Neutrophil (primary cell): ENCODE data around the gene PIK3R5.
A peak's percentile ranks its signal among the peaks of the same experiment; 100 is the strongest.

ENCODE experiments used
- H3K27ac ChIP-seq: fragments of 200-600 bp; sonication (generic); 2 replicates; pipeline ENCODE4 v1.5.1; 2016; ENCODE audit warnings: mild to moderate bottlenecking, moderate library complexity
- H3K27me3 ChIP-seq: fragments of 200-600 bp; sonication (generic); 2 replicates; pipeline ENCODE4 v1.6.0; 2016; ENCODE audit warnings: mild to moderate bottlenecking
- H3K36me3 ChIP-seq: fragments of 200-600 bp; sonication (generic); 2 replicates; pipeline ENCODE4 v1.5.1; 2017
- H3K4me1 ChIP-seq, 2 experiments: fragments of 200-600 bp in 1 of 2; sonication (generic) in 1 of 2; 1 replicate in 1 of 2; 2 replicates in 1 of 2; pipeline versions ENCODE4 v1.5.1 to v1.6.1; 2013 to 2016; ENCODE audit warnings: low read depth in 1 of 2, low read length in 1 of 2, mild to moderate bottlenecking in 1 of 2, moderate library complexity in 1 of 2; ENCODE audit not compliant: control insufficient read depth in 1 of 2, insufficient read depth in 1 of 2
- H3K4me3 ChIP-seq, 2 experiments: fragments of 200-600 bp in 1 of 2; sonication (generic) in 1 of 2; 1 replicate in 1 of 2; 2 replicates in 1 of 2; pipeline ENCODE4 v1.5.1; 2013 to 2016; ENCODE audit warnings: low read depth in 1 of 2, low read length in 1 of 2, mild to moderate bottlenecking in 1 of 2, moderate library complexity in 1 of 2
- H3K9me3 ChIP-seq: fragments of 200-600 bp; sonication (generic); 2 replicates; pipeline ENCODE4 v1.5.1; 2016
- CTCF ChIP-seq: fragments of 200-600 bp; sonication (generic); IDR thresholded peaks from 2 replicates; pipeline ENCODE4 v1.5.1; 2016; ENCODE audit warnings: antibody characterized with exemption

The PIK3R5 gene

GRCh38 chr17:8862213-8863056 is 103.1 kb downstream of the PIK3R5 start:
- H3K27me3 ChIP-seq = no peaks in the 10 kb centered on the region
- H3K9me3 ChIP-seq = no peaks in the 10 kb centered on the region
- peaks cover 15% of the 10 kb centered on the region for H3K36me3 ChIP-seq
- peaks cover 80 to 88% of the 10 kb centered on the region in 2 experiments for H3K4me1 ChIP-seq
- peak overlapping the region; percentile 79 for H3K27ac ChIP-seq
- no peak for TF ChIP-seq CTCF
- H3K4me3 ChIP-seq = no peak overlapping the region

DNA sequence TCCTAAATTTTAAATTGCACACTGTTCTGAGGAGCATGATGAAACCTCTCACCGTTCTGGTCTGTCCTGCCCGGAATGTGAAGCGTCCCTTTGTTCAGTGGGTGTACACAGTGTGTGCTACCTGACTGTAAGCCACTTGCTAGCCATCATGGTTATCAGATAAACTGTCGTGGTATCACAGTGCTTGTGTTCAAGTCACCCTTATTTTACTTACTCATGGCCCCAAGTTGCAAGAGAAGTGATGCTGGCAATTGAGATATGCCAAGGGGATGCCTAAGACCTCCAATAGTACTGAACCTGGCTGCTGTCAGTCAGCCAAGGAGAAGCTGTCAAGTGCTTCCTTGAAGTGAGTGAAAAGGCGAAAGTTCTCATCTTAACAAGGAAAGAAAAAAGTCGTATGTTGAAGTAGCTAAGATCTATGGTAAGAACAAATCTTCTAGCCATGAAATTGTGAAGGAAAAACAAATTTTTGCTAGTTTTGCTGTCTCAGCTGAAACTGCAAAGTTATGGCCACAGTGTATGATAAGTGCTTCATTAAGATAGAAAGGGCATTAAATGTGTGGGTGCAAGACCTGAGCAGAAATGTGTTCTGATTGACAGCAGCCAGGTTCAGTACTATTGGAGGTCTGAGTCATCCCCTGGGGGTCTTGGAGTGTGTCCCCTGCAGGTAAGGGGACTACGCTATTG is 103.9 kb downstream of the PIK3R5 start:
- Histone ChIP-seq H3K27me3 (no peaks in the 10 kb centered on the region), H3K27ac (peak overlapping the region; percentile 79), H3K4me1 (peaks cover 78 to 88% of the 10 kb centered on the region in 2 experiments), H3K4me3 (peak overlapping the region; percentile 10 to 22), H3K36me3 (peaks cover 13% of the 10 kb centered on the region), H3K9me3 (no peaks in the 10 kb centered on the region)
- no peak for TF ChIP-seq CTCF

GRCh38 chr17:8859804-8860430 is 105.6 kb downstream of the PIK3R5 start:
- Histone ChIP-seq H3K4me1 (peaks cover 66 to 71% of the 10 kb centered on the region in 2 experiments), H3K36me3 (peaks cover 10% of the 10 kb centered on the region), H3K4me3 (no peak overlapping the region), H3K9me3 (no peaks in the 10 kb centered on the region), H3K27me3 (no peaks in the 10 kb centered on the region), H3K27ac (peak overlapping the region; percentile 79)
- no peak for TF ChIP-seq CTCF

GRCh38 chr17:8859027-8859803 is 106.3 kb downstream of the PIK3R5 start:
- H3K27ac ChIP-seq = peak overlapping the region; percentile 79
- H3K27me3 ChIP-seq = no peaks in the 10 kb centered on the region
- no peak overlapping the region for H3K4me3 ChIP-seq
- H3K36me3 ChIP-seq = peaks cover 10% of the 10 kb centered on the region
- H3K9me3 ChIP-seq = no peaks in the 10 kb centered on the region
- no peak for TF ChIP-seq CTCF
- H3K4me1 ChIP-seq = peaks cover 61 to 67% of the 10 kb centered on the region in 2 experiments

GRCh38 chr17:8857919-8858318 is 107.6 kb downstream of the PIK3R5 start:
- H3K27me3 ChIP-seq = no peaks in the 10 kb centered on the region
- no peak overlapping the region for H3K4me3 ChIP-seq
- H3K9me3 ChIP-seq = no peaks in the 10 kb centered on the region
- peaks cover 59 to 63% of the 10 kb centered on the region in 2 experiments for H3K4me1 ChIP-seq
- H3K27ac ChIP-seq = peak overlapping the region; percentile 79
- no peaks in the 10 kb centered on the region for H3K36me3 ChIP-seq
- TF ChIP-seq CTCF = no peak
